ENCODE measurements around the gene RNF31.

Gene RNF31

DNA sequence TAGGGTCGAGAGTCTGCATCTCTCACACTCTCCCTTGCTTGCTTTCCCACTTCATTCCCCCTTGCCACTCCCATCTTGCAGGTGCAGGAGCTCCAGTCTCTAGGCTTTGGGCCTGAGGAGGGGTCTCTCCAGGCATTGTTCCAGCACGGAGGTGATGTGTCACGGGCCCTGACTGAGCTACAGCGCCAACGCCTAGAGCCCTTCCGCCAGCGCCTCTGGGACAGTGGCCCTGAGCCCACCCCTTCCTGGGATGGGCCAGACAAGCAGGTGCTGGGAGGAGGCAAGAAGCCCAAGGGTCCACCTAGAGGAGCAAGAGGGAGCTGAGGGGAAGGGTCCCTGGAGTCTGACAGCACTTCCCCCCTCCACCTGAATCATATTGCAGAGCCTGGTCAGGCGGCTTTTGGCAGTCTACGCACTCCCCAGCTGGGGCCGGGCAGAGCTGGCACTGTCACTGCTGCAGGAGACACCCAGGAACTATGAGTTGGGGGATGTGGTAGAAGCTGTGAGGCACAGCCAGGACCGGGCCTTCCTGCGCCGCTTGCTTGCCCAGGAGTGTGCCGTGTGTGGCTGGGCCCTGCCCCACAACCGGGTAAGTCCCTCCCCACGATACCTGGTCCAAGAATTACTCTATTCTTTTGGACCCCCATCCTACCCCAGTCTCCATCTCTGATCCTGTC is 4.2 kb downstream of the RNF31 start:
- no peak overlapping the region for H3K4me3 ChIP-seq (ENCODE audit: low read depth, low read length)
- DNase-seq (ENCODE audit: low read depth), result no peak
- TF ChIP-seq, protein P1, sequence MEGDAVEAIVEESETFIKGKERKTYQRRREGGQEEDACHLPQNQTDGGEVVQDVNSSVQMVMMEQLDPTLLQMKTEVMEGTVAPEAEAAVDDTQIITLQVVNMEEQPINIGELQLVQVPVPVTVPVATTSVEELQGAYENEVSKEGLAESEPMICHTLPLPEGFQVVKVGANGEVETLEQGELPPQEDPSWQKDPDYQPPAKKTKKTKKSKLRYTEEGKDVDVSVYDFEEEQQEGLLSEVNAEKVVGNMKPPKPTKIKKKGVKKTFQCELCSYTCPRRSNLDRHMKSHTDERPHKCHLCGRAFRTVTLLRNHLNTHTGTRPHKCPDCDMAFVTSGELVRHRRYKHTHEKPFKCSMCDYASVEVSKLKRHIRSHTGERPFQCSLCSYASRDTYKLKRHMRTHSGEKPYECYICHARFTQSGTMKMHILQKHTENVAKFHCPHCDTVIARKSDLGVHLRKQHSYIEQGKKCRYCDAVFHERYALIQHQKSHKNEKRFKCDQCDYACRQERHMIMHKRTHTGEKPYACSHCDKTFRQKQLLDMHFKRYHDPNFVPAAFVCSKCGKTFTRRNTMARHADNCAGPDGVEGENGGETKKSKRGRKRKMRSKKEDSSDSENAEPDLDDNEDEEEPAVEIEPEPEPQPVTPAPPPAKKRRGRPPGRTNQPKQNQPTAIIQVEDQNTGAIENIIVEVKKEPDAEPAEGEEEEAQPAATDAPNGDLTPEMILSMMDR (conservative IDR thresholded peaks at IDR 0.05; ENCODE audit: low read depth, low read length), result no peak

DNA sequence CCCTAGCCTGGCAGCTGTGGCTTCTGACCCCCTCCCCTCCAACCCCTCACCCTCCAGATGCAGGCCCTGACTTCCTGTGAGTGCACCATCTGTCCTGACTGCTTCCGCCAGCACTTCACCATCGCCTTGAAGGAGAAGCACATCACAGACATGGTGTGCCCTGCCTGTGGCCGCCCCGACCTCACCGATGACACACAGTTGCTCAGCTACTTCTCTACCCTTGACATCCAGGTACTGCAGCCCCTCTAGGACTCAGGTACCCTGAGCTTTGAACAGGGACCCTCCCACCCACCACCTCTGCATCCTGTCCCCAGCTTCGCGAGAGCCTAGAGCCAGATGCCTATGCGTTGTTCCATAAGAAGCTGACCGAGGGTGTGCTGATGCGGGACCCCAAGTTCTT is 7.8 kb downstream of the RNF31 start:
- no peak overlapping the region for H3K4me3 ChIP-seq (ENCODE audit: low read depth, low read length)
- TF ChIP-seq, protein P1 (conservative IDR thresholded peaks at IDR 0.05; ENCODE audit: low read depth, low read length), result no peak
- no peak for DNase-seq (ENCODE audit: low read depth)

DNA sequence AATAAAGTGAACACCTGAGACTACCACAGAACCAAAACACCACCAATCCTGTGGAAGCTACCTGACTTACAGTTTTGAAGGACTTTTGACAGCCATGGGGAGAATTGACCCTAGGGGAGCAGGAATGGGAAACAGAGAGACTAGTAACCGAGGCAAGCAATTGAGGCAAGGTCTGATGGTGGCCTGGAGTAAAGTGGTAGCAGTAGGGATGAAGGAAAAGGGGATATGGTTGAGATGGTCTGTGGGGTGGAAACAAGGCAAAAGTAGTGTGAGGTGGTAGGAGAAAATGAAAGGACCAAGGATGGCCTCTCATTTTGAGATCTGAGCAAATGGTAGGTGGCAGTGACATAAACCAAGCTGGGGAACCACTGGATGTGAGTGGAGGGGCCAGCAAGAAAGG is 9.5 kb downstream of the RNF31 start:
- TF ChIP-seq, protein P1 (conservative IDR thresholded peaks at IDR 0.05; ENCODE audit: low read depth, low read length), result no peak
- DNase-seq (ENCODE audit: low read depth), result no peak
- H3K4me3 ChIP-seq (ENCODE audit: low read depth, low read length), result no peak overlapping the region

DNA sequence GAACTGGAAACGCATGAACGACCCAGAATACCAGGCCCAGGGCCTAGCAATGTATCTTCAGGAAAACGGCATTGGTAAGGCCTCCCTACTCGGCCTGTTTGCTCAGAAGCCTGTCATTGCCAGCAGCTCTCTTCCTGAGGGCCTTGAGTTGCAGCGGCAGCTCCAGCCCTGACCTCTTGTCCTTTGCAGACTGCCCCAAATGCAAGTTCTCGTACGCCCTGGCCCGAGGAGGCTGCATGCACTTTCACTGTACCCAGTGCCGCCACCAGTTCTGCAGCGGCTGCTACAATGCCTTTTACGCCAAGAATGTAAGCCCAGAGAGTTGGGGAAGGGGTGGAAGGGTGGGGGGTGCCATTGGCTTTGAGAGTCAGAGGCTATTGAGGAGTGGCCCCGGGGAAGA is 10.0 kb downstream of the RNF31 start:
- no peak overlapping the region for H3K4me3 ChIP-seq (ENCODE audit: low read depth, low read length)
- DNase-seq (ENCODE audit: low read depth), result no peak
- TF ChIP-seq, protein P1 (conservative IDR thresholded peaks at IDR 0.05; ENCODE audit: low read depth, low read length), result no peak

DNA sequence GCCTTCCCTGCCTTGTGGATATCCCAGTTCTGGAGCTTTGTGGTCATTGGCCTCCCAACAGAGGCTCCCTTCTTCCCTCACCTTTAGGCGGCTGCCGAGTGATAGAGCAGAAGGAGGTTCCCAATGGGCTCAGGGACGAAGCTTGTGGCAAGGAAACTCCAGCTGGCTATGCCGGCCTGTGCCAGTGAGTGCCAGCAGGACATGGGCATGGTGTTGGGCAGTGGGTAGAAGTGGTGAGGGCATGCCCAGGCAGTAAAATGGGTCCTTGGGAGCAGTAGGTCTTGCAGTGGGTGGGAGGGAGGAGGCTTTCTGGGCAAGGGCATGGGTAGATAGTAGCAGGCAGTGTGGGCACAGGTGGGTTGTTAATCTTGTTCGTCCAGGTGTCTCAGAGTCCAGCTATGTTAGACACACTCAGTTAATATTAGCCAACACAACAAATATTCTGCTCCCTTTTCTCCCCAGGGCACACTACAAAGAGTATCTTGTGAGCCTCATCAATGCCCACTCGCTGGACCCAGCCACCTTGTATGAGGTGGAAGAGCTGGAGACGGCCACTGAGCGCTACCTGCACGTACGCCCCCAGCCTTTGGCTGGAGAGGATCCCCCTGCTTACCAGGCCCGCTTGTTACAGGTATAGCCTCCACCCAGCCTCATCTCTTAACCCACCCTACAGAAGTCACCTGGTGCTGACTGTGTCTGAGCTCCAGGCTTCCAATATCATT is 12.6 kb downstream of the RNF31 start:
- no peak overlapping the region for H3K4me3 ChIP-seq (ENCODE audit: low read depth, low read length)
- DNase-seq (ENCODE audit: low read depth), result no peak
- TF ChIP-seq, protein P1 (conservative IDR thresholded peaks at IDR 0.05; ENCODE audit: low read depth, low read length), result no peak

DNA sequence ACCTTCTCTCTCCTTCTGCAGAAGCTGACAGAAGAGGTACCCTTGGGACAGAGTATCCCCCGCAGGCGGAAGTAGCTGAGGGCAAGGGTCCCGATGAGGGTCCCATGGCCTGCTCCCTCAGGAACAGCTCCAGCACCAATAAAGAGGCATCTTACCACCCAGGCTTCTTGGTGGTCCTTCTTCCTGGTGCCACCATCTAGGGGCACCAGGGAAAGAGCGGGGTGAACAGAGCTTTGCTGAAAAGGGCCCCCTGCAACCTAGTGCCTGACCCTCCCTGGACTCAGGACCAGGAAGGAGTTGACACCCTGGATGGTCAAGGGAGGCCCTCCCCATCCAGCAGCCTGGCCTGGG is 13.2 kb downstream of the RNF31 start:
- no peak overlapping the region for H3K4me3 ChIP-seq (ENCODE audit: low read depth, low read length)
- TF ChIP-seq, protein P1 (conservative IDR thresholded peaks at IDR 0.05; ENCODE audit: low read depth, low read length), result no peak

More for the DNA sequence above, 13.2 kb downstream of the RNF31 start:
- no peak for DNase-seq (ENCODE audit: low read depth)

Measured in choroid plexus epithelial cell (primary cell).